ES-I3 (cell line): ENCODE results near the gene GAREM2.

Experiments
- H3K36me3 ChIP-seq: 2 replicates; pipeline ENCODE4 v1.6.1; 2013; ENCODE audit warnings: mild to moderate bottlenecking, low read length, control low read depth, moderate library complexity; ENCODE audit not compliant: insufficient read depth
- H3K4me1 ChIP-seq: 2 replicates; pipeline ENCODE4 v1.6.1; 2013; ENCODE audit warnings: mild to moderate bottlenecking, control low read depth, low read length; ENCODE audit not compliant: insufficient read depth
- H3K9ac ChIP-seq: 2 replicates; pipeline ENCODE4 v1.6.1; 2013; ENCODE audit warnings: low read depth, mild to moderate bottlenecking, low read length, moderate library complexity
- H3K9me3 ChIP-seq: 2 replicates; pipeline ENCODE4 v1.6.1; 2013; ENCODE audit warnings: mild to moderate bottlenecking, low read length, moderate library complexity; ENCODE audit not compliant: control insufficient read depth, insufficient read depth

Gene GAREM2

GRCh38 chr2:26187537-26188104 is 14.7 kb downstream of the GAREM2 start:
- H3K9me3 ChIP-seq: no peaks in the 10 kb centered on the region
- H3K4me1 ChIP-seq: no peaks in the 10 kb centered on the region
- no peak overlapping the region for H3K9ac ChIP-seq
- H3K36me3 ChIP-seq: peaks cover 7% of the 10 kb centered on the region; the same call in 1 of the 2 replicates

- no peaks in the 10 kb centered on the region for H3K4me1 ChIP-seq
- peaks cover 17% of the 10 kb centered on the region; the same call in 1 of the 2 replicates for H3K36me3 ChIP-seq
- H3K9ac ChIP-seq: no peak overlapping the region
- H3K9me3 ChIP-seq: no peaks in the 10 kb centered on the region
Measured at GRCh38 chr2:26189123-26189522, 16.2 kb downstream of the GAREM2 start.

GRCh38 chr2:26189751-26190150 is 16.9 kb downstream of the GAREM2 start:
- H3K9ac ChIP-seq: no peak overlapping the region
- no peaks in the 10 kb centered on the region for H3K9me3 ChIP-seq
- H3K4me1 ChIP-seq: no peaks in the 10 kb centered on the region
- H3K36me3 ChIP-seq: peaks cover 23% of the 10 kb centered on the region; the same call in 1 of the 2 replicates

- H3K9me3 ChIP-seq: no peaks in the 10 kb centered on the region
- no peaks in the 10 kb centered on the region for H3K4me1 ChIP-seq
- peaks cover 28% of the 10 kb centered on the region; the same call in 1 of the 2 replicates for H3K36me3 ChIP-seq
- no peak overlapping the region for H3K9ac ChIP-seq
Measured at GRCh38 chr2:26190369-26190768, 17.5 kb downstream of the GAREM2 start.

GRCh38 chr2:26191316-26192159 is 18.6 kb downstream of the GAREM2 start:
- Histone ChIP-seq H3K4me1 (no peaks in the 10 kb centered on the region), H3K36me3 (peaks cover 36% of the 10 kb centered on the region), H3K9me3 (no peaks in the 10 kb centered on the region), H3K9ac (no peak overlapping the region)

GRCh38 chr2:26193578-26194231 is 20.8 kb downstream of the GAREM2 start:
- Histone ChIP-seq H3K9ac (no peak overlapping the region), H3K4me1 (no peaks in the 10 kb centered on the region), H3K9me3 (no peaks in the 10 kb centered on the region), H3K36me3 (peaks cover 43% of the 10 kb centered on the region)

- H3K36me3 ChIP-seq: peaks cover 54% of the 10 kb centered on the region
Measured at GRCh38 chr2:26195040-26195984, 22.4 kb downstream of the GAREM2 start.

GRCh38 chr2:26196683-26197418 is 24.0 kb downstream of the GAREM2 start:
- Histone ChIP-seq H3K9me3 (no peaks in the 10 kb centered on the region), H3K4me1 (no peaks in the 10 kb centered on the region), H3K36me3 (peaks cover 60% of the 10 kb centered on the region), H3K9ac (no peak overlapping the region)

More at GRCh38 chr2:26195040-26195984, 22.4 kb downstream of the GAREM2 start:
- Histone ChIP-seq H3K4me1 (no peaks in the 10 kb centered on the region), H3K9ac (no peak overlapping the region), H3K9me3 (no peaks in the 10 kb centered on the region)

GRCh38 chr2:26197516-26197915 is 24.6 kb downstream of the GAREM2 start:
- Histone ChIP-seq H3K9me3 (no peaks in the 10 kb centered on the region), H3K36me3 (peaks cover 60% of the 10 kb centered on the region), H3K9ac (no peak overlapping the region), H3K4me1 (no peaks in the 10 kb centered on the region)

- Histone ChIP-seq H3K36me3 (peaks cover 37% of the 10 kb centered on the region), H3K4me1 (peaks cover 6% of the 10 kb centered on the region; the same call in 1 of the 2 replicates), H3K9me3 (no peaks in the 10 kb centered on the region), H3K9ac (no peak overlapping the region)
Measured at GRCh38 chr2:26202981-26203490, 30.1 kb downstream of the GAREM2 start.

GRCh38 chr2:26203906-26204305 is 31.0 kb downstream of the GAREM2 start:
- Histone ChIP-seq H3K4me1 (peaks cover 6% of the 10 kb centered on the region; the same call in 1 of the 2 replicates), H3K9ac (no peak overlapping the region), H3K36me3 (peaks cover 33% of the 10 kb centered on the region), H3K9me3 (no peaks in the 10 kb centered on the region)

GRCh38 chr2:26212011-26212410 is 39.1 kb downstream of the GAREM2 start:
- Histone ChIP-seq H3K36me3 (peaks cover 22% of the 10 kb centered on the region), H3K9me3 (no peaks in the 10 kb centered on the region), H3K9ac (no peak overlapping the region), H3K4me1 (no peaks in the 10 kb centered on the region)

GRCh38 chr2:26214759-26215158 is 41.9 kb downstream of the GAREM2 start:
- H3K4me1 ChIP-seq: no peaks in the 10 kb centered on the region
- H3K9me3 ChIP-seq: no peaks in the 10 kb centered on the region; the same call in 1 of the 2 replicates
- H3K36me3 ChIP-seq: peaks cover 16% of the 10 kb centered on the region
- H3K9ac ChIP-seq: no peak overlapping the region
